Measurements from ENCODE around the gene PPIL6.

Gene PPIL6

DNA sequence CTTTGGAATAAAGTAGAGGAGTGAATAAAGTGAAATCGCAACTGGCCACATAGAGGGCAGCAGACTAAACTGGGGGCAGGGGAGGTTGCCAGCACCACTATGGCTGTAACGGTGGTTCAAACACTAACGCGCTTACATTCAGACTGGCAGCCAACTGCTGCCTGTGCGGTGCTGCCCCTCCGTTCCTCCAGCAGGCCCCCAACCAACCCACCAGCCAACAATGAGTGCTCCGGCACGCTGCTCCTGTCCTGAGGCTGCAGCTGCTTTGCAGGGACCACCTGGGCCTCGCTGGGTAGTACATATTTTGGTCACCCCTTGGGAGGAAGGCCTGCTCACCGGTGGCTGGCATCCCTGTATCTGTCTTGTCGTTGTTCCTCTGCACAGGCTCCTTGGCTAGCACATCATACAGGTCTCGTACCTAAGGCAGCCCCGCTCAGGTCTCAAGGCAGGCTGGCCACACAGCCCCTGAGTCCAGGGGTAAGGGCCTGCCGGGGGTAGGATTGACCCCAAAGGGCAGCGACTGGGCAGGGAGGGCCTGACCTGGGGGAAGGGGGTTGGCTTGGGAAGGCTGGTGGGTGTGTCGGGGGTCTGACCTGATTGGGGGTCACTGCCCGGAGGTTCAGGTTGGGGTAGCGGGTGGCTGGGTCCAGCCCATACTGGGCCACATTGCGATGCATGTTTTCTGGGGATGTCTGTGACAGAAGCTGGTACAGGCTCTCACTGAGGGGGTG lies 8.8 kb upstream of the PPIL6 start:
- no peak for DNase-seq (ENCODE audit: low read depth)

DNA sequence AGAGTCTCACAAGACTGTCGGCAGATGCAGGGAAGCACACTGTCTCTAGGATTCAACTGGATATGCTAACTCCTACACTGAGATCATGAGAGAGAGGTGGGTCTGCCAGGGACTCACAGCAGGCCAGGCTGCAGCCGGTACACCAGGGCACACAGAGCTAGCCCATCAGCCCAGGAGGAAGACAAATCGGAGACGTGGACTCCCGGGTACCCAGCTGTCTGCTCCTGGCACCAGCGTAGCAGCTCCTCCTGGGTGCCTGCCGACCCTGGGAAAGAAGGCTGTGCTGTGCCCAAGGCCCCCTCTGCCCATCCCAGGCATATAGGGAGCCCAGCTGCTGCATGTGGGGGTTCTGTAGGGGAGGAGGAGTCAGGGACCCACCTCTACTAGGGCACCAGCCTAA lies 8.2 kb upstream of the PPIL6 start:
- DNase-seq (ENCODE audit: low read depth) = no peak

DNA sequence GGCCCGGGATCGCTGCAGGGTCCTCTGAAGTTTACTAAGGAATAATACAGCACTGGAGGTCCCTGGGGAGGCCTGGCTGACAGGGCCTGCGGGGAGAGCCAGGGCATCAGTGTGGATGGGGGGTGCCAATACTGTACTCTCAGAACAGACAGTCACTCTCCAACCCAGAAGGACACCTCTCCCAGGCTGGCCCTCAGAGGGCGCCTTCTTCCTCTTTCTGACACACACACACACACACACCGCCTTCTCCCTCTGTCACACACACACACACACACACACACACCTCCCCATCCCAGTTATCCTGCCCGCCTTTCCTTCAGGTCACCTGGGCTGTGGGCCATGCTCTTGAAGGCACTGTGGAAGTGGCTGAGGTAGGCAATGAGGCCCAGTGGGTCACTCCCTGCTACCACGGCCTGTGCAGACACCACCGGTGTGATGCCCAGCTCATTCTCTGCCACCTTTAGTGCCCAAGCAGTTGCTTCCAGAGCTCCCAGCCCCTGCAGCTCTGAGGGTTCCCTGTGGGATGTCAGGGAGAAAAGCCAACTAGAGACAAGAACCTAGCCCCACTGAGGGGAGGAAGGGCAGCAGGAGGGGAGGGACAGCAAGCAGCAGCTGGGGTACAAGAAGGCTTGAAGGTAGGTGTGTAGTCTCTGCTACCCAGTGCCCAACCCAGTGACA lies 7.6 kb upstream of the PPIL6 start:
- no peak for DNase-seq (ENCODE audit: low read depth)

DNA sequence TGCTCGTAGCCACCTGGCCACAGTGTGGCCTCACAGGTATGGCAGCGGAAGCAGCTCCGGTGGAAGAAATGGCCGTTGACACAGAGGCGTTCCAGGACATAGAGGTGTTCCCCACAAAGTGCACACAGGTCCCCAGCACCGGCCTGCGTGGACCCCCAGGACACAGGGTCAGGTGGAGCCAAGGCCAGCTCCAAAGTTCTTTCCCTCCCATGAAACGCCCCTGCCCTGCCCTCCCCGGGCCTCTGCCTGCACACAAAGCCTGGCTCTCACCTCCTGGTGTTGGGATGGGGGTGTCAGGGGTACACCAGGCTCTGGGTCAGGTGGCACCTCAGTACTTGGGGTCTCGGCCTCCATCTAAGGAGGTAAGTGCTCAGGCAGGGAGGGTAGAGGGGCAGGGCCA lies 6.7 kb upstream of the PPIL6 start:
- no peak for DNase-seq (ENCODE audit: low read depth)

DNA sequence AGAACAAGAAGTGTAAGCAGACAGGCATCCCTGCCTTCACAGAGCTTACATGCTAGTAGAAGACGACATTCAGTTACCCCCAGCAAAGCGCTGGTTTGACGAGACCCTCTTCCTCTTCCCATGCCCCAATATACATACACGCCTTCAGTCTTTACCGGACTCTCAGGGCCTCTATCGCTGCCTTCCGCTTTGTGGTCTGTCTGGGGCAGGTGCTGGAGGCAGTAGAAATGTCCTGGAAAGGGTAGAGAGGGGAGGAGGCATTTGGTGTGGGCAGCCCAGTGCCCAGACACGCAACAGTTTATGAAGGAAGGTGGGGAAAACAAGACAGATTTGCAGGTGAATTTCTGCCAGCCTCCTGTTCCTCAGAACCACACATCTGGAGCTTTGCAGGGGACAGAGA lies 6.1 kb upstream of the PPIL6 start:
- no peak for DNase-seq (ENCODE audit: low read depth)

DNA sequence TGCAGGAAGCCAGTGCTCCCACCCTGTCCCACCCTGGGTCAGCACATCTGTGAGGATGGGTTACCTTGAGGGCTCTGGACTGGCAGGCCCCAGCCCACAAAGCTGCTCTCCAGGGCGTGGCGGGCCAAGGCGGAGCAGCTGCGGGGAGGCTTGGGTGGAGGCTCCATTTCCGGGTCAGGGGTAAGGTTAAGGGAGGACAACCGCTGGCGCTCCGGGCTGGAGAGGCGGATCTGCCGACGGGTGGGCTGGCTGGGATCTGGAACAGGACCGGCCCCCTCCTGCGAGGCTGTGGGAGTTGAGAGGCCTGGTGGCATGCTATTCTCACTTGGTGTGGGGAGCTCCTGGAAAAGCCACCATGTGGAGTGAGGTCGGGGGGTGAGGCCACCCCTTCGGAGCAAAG lies 5.6 kb upstream of the PPIL6 start:
- no peak for DNase-seq (ENCODE audit: low read depth)

DNA sequence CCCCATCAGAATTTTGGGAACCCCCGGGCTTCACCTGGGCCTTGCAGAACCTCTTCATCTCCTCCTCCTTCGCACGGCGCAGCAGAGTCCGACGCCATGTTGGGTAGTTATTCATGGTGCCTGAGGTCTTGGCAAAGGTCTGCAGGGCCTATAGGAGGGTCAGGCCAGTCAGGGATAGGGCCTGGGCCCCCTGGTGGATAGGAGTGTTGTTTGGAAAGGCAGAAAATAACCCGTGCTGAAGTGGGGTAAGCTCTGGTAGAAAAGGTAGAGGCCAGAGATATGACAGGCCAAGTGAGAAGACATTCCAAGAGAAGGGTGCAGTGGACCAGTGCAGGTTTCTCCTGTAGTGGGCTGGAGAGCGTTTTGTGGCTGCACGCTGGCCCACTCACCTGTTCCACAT lies 5.0 kb upstream of the PPIL6 start:
- no peak for DNase-seq (ENCODE audit: low read depth)

DNA sequence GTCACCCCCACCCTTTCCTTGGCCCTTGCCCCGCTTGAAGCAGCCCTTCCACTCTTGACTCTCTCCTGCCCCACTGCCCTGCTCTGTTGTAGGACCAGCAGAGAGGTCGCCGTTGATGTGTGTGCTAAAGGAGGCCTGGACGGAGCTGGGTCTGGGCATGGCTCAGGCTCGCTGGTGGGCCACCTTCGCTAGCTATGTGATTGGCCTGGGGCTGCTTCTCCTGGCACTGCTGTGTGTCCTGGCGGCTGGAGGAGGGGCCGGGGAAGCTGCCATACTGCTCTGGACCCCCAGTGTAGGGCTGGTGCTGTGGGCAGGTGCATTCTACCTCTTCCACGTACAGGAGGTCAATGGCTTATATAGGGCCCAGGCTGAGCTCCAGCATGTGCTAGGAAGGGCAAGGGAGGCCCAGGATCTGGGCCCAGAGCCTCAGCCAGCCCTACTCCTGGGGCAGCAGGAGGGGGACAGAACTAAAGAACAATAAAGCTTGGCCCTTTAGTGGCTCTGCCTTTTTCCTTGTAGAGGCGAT lies 3.1 kb upstream of the PPIL6 start:
- DNase-seq (ENCODE audit: low read depth) = no peak

DNA sequence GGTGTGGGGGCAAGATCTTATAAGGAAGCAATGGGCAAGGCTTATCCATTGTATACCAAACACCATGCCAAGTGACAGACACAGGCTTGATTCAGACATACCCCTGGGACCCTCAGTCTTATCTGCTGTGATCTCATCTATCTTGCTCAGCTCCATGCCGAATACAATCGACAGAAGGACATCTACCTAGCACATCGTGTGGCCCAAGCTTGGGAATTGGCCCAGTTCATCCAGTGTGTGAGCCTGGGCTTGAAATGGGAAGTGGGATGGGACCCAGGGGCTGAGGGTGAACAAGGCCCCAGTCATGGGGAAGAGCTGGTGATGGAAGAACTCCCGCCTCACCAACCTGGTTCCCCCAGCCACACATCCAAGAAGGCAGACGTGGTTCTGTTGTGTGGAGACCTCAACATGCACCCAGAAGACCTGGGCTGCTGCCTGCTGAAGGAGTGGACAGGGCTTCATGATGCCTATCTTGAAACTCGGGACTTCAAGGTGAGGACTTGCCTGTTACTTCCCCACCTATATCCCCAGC lies 2.0 kb upstream of the PPIL6 start:
- no peak for DNase-seq (ENCODE audit: low read depth)

DNA sequence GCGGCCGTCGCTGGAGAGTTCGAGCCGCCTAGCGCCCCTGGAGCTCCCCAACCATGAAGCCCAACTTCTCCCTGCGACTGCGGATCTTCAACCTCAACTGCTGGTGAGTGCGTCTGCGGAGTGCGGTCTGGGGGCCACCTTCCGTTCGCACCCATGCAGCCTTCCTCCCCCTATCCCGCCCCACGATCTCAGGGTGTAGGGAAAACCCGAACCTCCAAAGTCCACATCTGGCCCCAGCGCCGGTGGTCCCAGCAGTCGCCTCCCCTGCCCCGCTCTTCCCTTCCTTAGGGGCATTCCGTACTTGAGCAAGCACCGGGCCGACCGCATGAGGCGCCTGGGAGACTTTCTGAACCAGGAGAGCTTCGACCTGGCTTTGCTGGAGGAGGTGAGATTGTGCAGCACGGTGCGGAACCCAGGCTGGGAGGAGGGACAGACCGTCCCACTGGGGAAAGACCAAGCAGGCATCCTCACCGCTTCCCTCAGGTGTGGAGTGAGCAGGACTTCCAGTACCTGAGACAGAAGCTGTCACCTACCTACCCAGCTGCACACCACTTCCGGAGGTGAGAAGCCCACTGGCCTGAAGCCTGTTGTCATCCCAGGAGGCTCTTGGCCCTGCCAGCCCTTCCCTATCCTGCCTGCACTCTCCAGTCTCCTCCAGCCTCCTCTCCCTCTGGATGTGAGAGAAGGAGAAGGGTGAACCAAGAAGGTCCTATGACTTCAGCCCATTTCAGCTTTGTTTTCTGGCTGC lies 815 bp upstream of the PPIL6 start:
- DNase-seq (ENCODE audit: low read depth) = no peak

DNA sequence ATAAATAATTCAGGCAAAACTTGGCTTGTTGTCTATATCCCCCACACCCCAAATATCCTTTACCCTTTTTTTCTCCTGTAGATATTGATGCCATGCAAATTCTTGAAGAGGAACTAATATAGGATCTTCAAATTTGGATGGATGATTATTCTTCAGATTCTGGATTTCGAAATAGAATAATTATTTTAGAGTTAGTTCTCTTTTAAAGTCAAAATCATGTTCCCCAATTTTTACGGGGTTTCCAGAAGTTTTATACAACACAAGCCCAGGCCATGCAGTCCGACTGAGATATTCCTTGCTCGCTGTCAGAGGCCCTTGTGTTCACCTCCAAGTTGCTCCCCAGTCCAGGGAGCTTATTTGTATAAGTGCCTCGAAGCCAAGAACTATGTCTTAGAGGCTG lies 4.4 kb downstream of the PPIL6 start:
- no peak for DNase-seq (ENCODE audit: low read depth)

DNA sequence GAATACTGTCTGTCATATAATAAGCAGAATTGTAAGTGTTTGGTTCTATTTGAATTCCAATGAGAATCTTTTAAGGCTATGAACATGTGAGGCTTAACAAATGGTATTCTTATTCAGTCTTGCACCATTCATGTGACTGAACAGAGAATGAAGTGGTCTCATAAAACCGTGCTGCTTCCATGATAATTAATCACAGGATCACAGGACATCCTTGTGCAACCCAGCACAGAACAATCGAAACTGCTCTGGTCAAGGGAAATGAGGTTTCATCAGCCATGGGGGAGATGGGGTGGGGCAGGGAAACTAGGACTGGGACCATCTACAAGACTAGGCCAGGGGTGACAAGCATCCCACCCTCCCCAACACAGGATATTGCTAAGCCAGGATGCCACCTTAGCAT lies 6.0 kb downstream of the PPIL6 start:
- no peak for DNase-seq (ENCODE audit: low read depth)

DNA sequence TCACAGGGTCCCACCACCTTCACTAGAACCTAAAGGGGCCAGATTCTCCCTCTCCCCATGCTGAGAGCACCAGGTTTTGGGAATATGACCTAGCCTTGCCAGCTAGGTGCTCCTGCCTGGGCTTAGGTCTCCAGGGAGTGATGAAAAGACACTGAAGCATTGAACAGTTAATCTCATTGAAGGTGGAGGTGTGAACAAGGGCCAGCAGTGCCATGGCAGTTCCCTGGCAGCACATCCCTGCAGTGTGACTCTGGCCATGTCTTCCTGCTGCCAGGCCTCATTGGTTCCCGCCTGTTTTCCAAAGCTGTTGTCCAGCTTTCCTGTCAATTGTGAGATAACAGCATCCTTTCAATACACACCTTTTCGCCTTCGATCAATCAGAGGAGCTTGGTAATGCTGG lies 10.9 kb downstream of the PPIL6 start:
- DNase-seq (ENCODE audit: low read depth) = no peak

DNA sequence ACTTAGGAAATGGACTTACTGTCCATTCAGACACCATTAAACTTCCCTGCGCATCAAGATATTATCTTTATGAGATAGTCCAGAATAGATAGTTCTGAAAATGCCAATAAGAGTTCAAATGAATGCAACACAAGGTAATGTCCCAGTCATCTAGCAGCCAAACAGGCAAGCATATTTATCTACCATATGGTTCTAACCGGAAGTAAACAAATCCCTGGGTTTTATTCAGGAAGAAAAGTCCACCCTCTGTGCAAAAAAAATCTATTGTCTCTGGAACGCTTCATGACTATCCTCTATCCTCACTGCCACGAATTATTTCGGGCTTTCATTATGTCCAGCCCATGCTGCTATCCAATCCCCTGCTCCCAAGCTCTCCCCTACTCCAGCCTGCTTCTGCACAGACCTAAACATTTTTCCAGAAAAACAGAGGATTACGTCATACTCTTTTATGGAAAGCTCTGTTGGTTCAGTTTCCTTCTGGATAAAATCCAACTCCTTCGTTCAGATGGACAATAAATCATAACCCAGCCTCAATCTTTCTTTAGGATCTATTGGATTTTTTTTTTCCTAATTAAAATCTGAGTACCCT lies 11.4 kb downstream of the PPIL6 start:
- no peak for DNase-seq (ENCODE audit: low read depth)

DNA sequence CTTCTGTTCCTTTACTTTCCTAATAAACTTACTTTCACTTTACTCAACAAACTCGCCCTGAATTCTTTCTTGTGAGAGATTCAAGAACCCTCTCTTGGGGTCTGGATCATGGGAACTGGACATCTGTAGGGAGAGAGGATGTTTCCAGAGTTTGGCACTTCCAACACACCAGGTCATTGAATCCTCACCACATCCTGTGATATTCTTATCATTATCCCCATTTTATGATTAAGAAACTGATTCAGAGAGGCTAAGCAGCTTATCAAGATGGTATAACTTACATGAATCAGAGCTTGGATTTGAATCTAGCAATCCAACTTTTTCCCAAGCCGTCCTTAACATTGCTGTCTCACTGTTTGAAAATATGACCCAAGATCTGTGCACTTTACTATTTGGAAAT lies 15.5 kb downstream of the PPIL6 start:
- DNase-seq (ENCODE audit: low read depth) = no peak

DNA sequence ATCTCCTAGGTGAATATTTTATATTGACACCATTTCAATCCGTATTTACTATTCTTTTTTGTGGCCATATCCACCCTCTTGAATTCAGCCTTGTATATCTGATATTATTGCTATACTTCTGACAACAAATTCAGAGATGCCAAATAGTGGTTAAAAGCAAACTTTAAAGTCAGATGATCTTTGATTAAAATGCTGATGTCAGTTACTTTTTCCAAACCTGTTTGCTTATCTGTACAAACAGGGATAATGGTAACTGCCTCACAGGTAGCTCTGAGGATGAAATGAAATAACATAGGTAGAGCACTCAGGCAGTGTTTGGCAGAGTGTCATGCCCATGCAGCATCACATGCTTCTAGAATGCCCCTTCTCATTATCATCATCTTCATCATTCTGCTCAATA lies 19.2 kb downstream of the PPIL6 start:
- no peak for DNase-seq (ENCODE audit: low read depth)

DNA sequence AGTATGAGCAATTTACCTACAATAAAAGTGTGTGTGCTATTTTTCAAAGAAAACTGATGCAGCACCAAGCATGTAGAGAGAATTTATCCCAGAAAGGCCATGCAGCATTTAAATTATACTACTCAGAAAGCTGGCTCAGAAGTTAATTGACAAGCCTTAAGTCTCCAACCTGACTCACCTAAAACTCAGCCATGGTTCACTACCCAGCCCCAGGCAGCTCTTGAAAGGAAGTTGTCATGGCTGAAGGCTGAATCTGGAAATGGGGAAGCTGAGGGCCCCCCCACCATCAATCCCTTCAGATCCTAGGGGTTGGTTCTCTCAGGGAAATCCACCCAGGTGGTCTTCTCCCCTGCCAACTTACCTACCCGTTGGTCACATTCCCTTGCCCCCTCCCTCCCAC lies 19.7 kb downstream of the PPIL6 start:
- DNase-seq (ENCODE audit: low read depth) = no peak

DNA sequence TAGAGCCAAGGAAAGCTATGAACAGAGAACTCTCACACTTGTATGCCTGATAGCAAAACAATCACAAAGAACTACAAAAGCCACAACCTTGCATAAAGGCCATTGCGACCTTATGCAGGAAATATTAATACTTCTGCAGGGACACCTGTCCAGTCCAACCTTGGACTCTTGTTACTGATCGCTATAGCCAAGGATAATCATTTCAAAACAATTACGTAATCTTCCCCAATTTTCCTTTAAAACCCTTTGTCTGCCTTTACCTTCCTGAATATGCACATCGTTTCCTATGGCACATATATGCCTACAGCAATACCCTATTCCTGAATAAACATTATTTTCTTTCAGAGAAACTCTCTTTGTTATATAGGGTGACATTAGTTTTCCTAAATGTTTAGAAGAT lies 22.8 kb downstream of the PPIL6 start:
- no peak for DNase-seq (ENCODE audit: low read depth)

DNA sequence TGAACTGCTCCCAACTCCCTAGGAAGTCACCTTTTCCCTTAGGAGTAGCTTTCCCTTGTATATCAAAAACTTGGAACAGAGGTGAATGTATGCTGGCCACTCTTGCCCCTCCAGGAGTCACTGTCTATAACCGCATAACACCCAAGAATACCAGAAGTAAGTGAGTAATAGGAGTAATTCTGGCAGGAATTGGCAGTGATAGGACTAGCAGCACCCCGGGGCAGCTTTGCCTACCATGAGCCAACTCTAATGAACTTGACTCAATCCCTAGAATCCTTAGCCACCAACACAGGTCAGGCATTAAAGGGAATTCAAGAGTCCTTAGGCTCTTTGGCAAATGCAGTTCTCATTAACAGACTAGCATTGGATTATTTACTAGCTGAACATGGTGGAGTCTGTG lies 29.4 kb downstream of the PPIL6 start:
- DNase-seq (ENCODE audit: low read depth) = no peak

DNA sequence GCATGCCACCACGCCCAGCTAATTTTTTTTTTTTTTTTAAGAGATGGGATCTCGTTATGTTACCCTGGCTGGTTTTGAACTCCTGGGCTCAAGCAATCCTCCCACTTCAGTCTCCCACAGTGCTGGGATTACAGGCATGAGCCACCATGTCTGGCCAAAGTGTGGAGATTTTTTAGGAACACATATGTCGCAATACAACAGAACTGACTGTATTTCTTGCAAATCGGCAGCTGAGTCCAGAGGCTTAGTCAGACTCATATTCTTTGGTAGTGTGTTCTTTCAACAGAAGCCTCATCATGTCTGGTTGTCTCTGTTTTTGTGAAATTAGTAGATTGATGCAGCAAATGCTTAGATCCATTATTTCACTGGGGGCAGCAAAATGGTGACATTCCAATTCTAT lies 34.2 kb downstream of the PPIL6 start:
- no peak for DNase-seq (ENCODE audit: low read depth)

DNA sequence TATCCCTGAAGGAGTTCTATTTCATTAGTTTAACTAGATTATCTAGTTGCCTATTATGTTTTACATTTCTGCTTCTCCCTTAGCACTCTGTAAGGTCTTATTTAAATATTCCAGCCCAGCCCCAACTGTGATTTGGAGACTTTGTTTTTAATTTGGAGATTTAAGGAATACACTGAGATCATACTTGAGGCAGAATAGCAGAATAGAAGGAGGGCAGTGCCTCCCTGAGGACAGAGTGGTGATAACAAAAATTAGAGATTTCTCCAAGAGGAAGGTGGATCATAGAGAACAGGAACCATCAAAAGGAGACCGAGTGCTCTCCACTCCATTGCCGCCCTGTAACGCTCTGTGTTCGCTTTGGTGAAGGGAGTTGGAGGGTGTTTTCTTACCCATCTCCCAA lies 43.4 kb downstream of the PPIL6 start:
- DNase-seq (ENCODE audit: low read depth) = no peak

DNA sequence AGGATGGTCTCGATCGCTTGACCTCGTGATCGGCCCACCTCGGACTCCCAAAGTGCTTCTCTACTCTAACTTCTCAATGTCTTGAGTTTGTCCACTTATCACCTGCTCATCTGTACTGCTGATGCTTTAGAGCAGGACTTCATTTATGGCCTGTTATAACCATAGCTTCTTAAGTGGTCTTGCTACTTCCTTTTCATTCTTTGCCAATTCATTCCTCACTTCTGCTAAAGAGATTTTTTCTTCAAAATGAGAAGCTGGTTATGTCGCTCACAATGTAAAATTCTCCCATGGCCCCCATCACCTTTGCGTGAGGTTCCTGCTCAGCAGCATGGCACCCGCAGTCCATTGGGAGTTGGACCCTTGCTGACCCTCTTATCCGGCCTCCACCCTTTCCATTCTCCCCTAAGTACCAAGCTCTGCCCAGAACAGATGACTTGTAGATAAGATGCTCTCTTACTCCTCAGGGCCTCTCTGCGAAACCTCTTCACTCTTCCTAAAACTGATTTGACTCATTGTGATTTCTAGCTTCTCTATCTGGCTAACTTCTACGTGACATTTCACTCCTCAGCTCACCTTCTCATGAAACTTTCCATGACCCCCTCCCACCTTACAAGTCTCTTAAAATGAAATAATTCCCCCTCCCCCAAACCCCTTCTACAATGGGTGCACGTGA lies 44.2 kb downstream of the PPIL6 start:
- DNase-seq (ENCODE audit: low read depth) = no peak

All from stimulated activated CD8-positive, alpha-beta memory T cell treated with anti-CD3 and anti-CD28 coated beads, Interleukin-12 subunit alpha, Interleukin-12 subunit beta, amount 100 ng/mL, for 1 hour (primary cell).